Chondrocyte (in vitro differentiated cells): ENCODE data around the gene VSIR. TPM values are rescaled to one million over a fixed set of nuclear protein-coding genes. Genes with fewer than 3 reads are reported as not detected.

ENCODE experiments used
- DNase-seq: peaks from one replicate; pipeline ENCODE4 v3.0.0; 2021; ENCODE audit warnings: mixed read lengths, low spot score
- H3K27ac Mint-ChIP-seq: one replicate; pipeline ENCODE4 v1.8.0; 2021; ENCODE audit warnings: mild to moderate bottlenecking, moderate library complexity, mixed read lengths; ENCODE audit not compliant: unreplicated experiment
- H3K27me3 Mint-ChIP-seq: 2 replicates; pipeline ENCODE4 v1.8.0; 2021; ENCODE audit warnings: low read depth, mixed read lengths
- H3K36me3 Mint-ChIP-seq: 2 replicates; pipeline ENCODE4 v1.8.0; 2021; ENCODE audit warnings: low read depth, mixed read lengths
- H3K4me1 Mint-ChIP-seq: 2 replicates; pipeline ENCODE4 v1.8.0; 2021; ENCODE audit warnings: low read depth, mild to moderate bottlenecking, mixed read lengths
- H3K4me3 Mint-ChIP-seq: one replicate; pipeline ENCODE4 v1.8.0; 2021; ENCODE audit warnings: mild to moderate bottlenecking, moderate library complexity, mixed read lengths; ENCODE audit not compliant: unreplicated experiment
- H3K9me3 Mint-ChIP-seq: 2 replicates; pipeline ENCODE4 v1.8.0; 2021; ENCODE audit warnings: low read depth, mixed read lengths
- total RNA-seq: library from RNA; stranded (reverse); gene quantifications from 3 replicates; pipeline ENCODE4 v1.2.1, GENCODE V29; 2021
- TF ChIP-seq, protein P1 (sequence below): fragments of 200-600 bp; sonication (generic); IDR thresholded peaks from 2 replicates; pipeline ENCODE4 v1.5.0; 2021; ENCODE audit warnings: antibody characterized with exemption, mild to moderate bottlenecking, moderate library complexity

VSIR gene
- total RNA-seq, 1 donor from 2014 or later = 1.3 TPM

GRCh38 chr10:71711052-71711623 is 62.2 kb downstream of the VSIR start:
- TF ChIP-seq, protein P1, sequence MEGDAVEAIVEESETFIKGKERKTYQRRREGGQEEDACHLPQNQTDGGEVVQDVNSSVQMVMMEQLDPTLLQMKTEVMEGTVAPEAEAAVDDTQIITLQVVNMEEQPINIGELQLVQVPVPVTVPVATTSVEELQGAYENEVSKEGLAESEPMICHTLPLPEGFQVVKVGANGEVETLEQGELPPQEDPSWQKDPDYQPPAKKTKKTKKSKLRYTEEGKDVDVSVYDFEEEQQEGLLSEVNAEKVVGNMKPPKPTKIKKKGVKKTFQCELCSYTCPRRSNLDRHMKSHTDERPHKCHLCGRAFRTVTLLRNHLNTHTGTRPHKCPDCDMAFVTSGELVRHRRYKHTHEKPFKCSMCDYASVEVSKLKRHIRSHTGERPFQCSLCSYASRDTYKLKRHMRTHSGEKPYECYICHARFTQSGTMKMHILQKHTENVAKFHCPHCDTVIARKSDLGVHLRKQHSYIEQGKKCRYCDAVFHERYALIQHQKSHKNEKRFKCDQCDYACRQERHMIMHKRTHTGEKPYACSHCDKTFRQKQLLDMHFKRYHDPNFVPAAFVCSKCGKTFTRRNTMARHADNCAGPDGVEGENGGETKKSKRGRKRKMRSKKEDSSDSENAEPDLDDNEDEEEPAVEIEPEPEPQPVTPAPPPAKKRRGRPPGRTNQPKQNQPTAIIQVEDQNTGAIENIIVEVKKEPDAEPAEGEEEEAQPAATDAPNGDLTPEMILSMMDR = no peak
- Mint-ChIP-seq H3K27ac (no peak overlapping the region), H3K9me3 (no peaks in the 10 kb centered on the region), H3K4me1 (peaks cover 3% of the 10 kb centered on the region), H3K27me3 (peaks cover 10% of the 10 kb centered on the region), H3K4me3 (no peak overlapping the region), H3K36me3 (no peaks in the 10 kb centered on the region)
- no peak for DNase-seq

DNA sequence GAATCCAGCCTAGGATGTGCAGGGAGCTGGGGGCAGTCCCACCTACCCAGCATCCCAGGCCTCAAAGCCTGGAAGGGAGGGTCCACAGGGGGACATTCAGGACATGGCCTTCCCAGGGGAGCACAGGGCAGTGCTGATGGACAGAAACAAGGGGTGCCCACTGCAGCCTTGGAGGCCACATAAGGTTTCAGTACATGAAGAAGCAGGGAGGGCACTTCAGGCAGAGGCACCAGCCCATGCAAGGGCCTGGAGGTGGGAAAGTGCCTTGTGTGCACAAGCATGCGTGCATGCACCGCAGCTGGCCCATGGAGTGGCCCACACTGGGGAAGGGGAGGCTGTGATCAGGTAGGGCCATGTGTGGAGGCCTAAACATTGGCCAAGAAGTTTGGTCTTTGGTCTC is 62.8 kb downstream of the VSIR start:
- Mint-ChIP-seq H3K27ac (no peak overlapping the region), H3K9me3 (no peaks in the 10 kb centered on the region), H3K36me3 (no peaks in the 10 kb centered on the region), H3K4me1 (peaks cover 3% of the 10 kb centered on the region), H3K4me3 (no peak overlapping the region), H3K27me3 (peaks cover 10% of the 10 kb centered on the region)
- no peak for DNase-seq
- TF ChIP-seq, protein P1 = no peak

DNA sequence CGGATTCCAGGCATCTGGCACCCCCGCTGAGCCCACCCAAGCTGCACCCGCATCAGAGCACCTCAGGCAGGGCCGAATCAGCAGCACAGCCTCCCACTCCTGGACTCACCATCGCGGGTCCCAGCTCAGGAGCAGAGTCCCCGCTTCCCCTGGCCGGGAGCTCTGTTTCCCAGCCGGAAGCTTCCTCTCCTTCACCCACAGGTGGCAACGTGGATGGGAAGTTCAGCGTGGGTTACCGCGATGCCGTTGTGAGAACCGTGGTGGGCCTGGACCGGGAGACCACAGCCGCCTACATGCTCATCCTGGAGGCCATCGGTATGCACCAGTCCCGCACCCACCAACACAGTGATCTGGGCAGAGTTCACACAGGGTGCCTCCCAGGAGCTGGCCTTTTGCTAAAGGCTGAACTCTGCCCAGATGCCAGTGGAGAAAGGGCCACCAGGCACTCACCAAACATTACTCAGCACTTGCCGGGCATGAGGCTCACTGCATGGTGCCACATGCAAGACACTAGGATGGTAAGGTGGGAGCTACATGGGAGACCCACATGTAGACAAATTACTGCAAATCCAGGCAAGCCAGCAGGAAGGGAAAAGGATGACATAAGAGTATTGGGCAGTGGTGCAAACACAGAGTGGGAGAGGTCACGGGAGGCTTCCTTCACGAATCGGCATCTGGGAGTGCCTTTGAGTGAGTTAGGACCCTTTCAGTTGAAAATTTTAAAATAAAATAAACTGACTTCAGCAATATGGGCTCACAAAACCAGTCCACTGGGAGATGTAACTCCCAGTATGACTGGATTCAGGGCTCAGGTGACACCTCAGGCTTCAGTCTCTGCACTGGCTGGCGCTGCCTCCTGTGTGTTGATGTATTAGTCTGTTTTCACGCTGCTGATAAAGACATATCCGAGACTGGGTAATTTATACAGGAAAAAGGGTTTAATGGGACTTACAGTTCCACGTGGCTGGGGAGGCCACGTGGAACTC is 64.1 kb downstream of the VSIR start:
- TF ChIP-seq, protein P1 = no peak
- DNase-seq = no peak
- Mint-ChIP-seq H3K4me3 (no peak overlapping the region), H3K9me3 (no peaks in the 10 kb centered on the region), H3K4me1 (peaks cover 3% of the 10 kb centered on the region), H3K27me3 (peaks cover 10% of the 10 kb centered on the region), H3K27ac (no peak overlapping the region), H3K36me3 (no peaks in the 10 kb centered on the region)

GRCh38 chr10:71708301-71708703 is 65.0 kb downstream of the VSIR start:
- no peaks in the 10 kb centered on the region for H3K36me3 Mint-ChIP-seq
- H3K27ac Mint-ChIP-seq = no peak overlapping the region
- no peaks in the 10 kb centered on the region for H3K4me1 Mint-ChIP-seq
- no peaks in the 10 kb centered on the region for H3K9me3 Mint-ChIP-seq
- no peak for DNase-seq
- peaks cover 10% of the 10 kb centered on the region for H3K27me3 Mint-ChIP-seq
- H3K4me3 Mint-ChIP-seq = no peak overlapping the region
- TF ChIP-seq, protein P1 = peak; percentile 84

- no peak for DNase-seq
- Mint-ChIP-seq H3K4me3 (no peak overlapping the region), H3K27me3 (peaks cover 16% of the 10 kb centered on the region), H3K27ac (no peak overlapping the region), H3K36me3 (no peaks in the 10 kb centered on the region), H3K9me3 (no peaks in the 10 kb centered on the region), H3K4me1 (no peaks in the 10 kb centered on the region)
- TF ChIP-seq, protein P1 = no peak
These were observed 66.0 kb downstream of the VSIR start for GRCh38 chr10:71707240-71707789.
